HEK293 (cell line): ENCODE results near the gene CENPS.

ENCODE experiments used
- CTCF ChIA-PET: fragments of 350-600 bp; formaldehyde crosslinking; extraction: SDS; loops from one replicate; lab custom pipeline; 2021; ENCODE audit warnings: antibody characterized with exemption; lab: Yijun Ruan, JAX
- POLR2A ChIA-PET: fragments of 300-600 bp; formaldehyde crosslinking; extraction: SDS; loops from one replicate; lab custom pipeline; 2020; ENCODE audit warnings: antibody characterized with exemption, inconsistent platforms; lab: Yijun Ruan, JAX
- H3K27ac ChIP-seq: fragments of 200-500 bp; sonication (Bioruptor generic); 2 replicates; pipeline ENCODE4 v1.5.1; 2014; ENCODE audit warnings: low read depth, low read length, control low read depth, inconsistent platforms; ENCODE audit errors: extremely low read depth
- H3K36me3 ChIP-seq, 2 experiments: fragments of 200-500 bp in 1 of 2; sonication (Bioruptor generic) in 1 of 2; 1 replicate in 1 of 2; 2 replicates in 1 of 2; pipeline ENCODE4 v1.5.1; 2014 to 2017; ENCODE audit warnings: inconsistent platforms in 2 of 2, low read length in 2 of 2; ENCODE audit not compliant: control insufficient read depth in 2 of 2, insufficient read depth in 1 of 2
- H3K4me1 ChIP-seq: fragments of 200-500 bp; sonication (Bioruptor generic); 2 replicates; pipeline ENCODE4 v1.5.1; 2014; ENCODE audit warnings: mild to moderate bottlenecking, low read length, inconsistent platforms; ENCODE audit not compliant: control insufficient read depth, insufficient read depth
- H3K4me3 ChIP-seq: 2 replicates; pipeline ENCODE4 v1.5.1; 2011; ENCODE audit warnings: low read depth, mild to moderate bottlenecking, control low read depth, low read length, moderate library complexity
- H3K9me3 ChIP-seq: fragments of 200-500 bp; sonication (Bioruptor generic); 2 replicates; pipeline ENCODE4 v1.5.1; 2014; ENCODE audit warnings: low read depth, low read length, inconsistent platforms; ENCODE audit not compliant: control insufficient read depth, insufficient read depth
- EGR2 ChIP-seq: fragments of 450-650 bp; formaldehyde crosslinking; IDR thresholded peaks from 2 replicates; pipeline ENCODE4 v1.5.1; 2016; ENCODE audit warnings: low read depth, missing biosample characterization, missing genetic modification characterization
- GLIS2 ChIP-seq: fragments of 450-650 bp; formaldehyde crosslinking; IDR thresholded peaks from 2 replicates; pipeline ENCODE4 v1.5.1; 2016; ENCODE audit warnings: missing biosample characterization, missing genetic modification characterization
- SP7 ChIP-seq: fragments of 450-650 bp; formaldehyde crosslinking; IDR thresholded peaks from 2 replicates; pipeline ENCODE4 v1.5.1; 2016; ENCODE audit warnings: missing biosample characterization, missing genetic modification characterization
- YY2 ChIP-seq: fragments of 450-650 bp; formaldehyde crosslinking; IDR thresholded peaks from 2 replicates; pipeline ENCODE4 v1.5.1; 2016; ENCODE audit warnings: missing biosample characterization, missing genetic modification characterization
- ZBTB48 ChIP-seq: fragments of 450-650 bp; formaldehyde crosslinking; IDR thresholded peaks from 2 replicates; pipeline ENCODE4 v1.5.1; 2016; ENCODE audit warnings: missing biosample characterization, missing genetic modification characterization
- ZEB2 ChIP-seq: fragments of 450-650 bp; formaldehyde crosslinking; IDR thresholded peaks from 2 replicates; pipeline ENCODE4 v1.5.1; 2016; ENCODE audit warnings: missing biosample characterization, missing genetic modification characterization
- ZFP3 ChIP-seq: fragments of 450-650 bp; formaldehyde crosslinking; IDR thresholded peaks from 2 replicates; pipeline ENCODE4 v1.5.1; 2016; ENCODE audit warnings: low read depth, missing biosample characterization, missing genetic modification characterization
- ZFP37 ChIP-seq: fragments of 450-650 bp; formaldehyde crosslinking; IDR thresholded peaks from 2 replicates; pipeline ENCODE4 v1.5.1; 2016; ENCODE audit warnings: missing biosample characterization, missing genetic modification characterization
- ZNF155 ChIP-seq: fragments of 450-650 bp; formaldehyde crosslinking; IDR thresholded peaks from 2 replicates; pipeline ENCODE4 v1.5.1; 2016; ENCODE audit warnings: missing biosample characterization, missing genetic modification characterization
- ZNF19 ChIP-seq: fragments of 450-650 bp; formaldehyde crosslinking; IDR thresholded peaks from 2 replicates; pipeline ENCODE4; 2016; ENCODE audit warnings: missing biosample characterization, missing genetic modification characterization, low read depth
- ZNF211 ChIP-seq: fragments of 450-650 bp; formaldehyde crosslinking; IDR thresholded peaks from 2 replicates; pipeline ENCODE4 v1.5.1; 2016; ENCODE audit warnings: low read depth, missing biosample characterization, missing genetic modification characterization
- ZNF404 ChIP-seq: fragments of 450-650 bp; formaldehyde crosslinking; IDR thresholded peaks from 2 replicates; pipeline ENCODE4 v1.5.1; 2017; ENCODE audit warnings: missing biosample characterization, missing genetic modification characterization
- ZNF426 ChIP-seq: fragments of 450-650 bp; formaldehyde crosslinking; IDR thresholded peaks from 2 replicates; pipeline ENCODE4 v1.5.1; 2017; ENCODE audit warnings: missing biosample characterization, missing genetic modification characterization, mild to moderate bottlenecking, inconsistent platforms, moderate library complexity
- ZNF621 ChIP-seq: fragments of 450-650 bp; formaldehyde crosslinking; IDR thresholded peaks from 2 replicates; pipeline ENCODE4 v1.5.1; 2017; ENCODE audit warnings: missing biosample characterization, missing genetic modification characterization
- ZNF629 ChIP-seq: fragments of 450-650 bp; formaldehyde crosslinking; IDR thresholded peaks from 2 replicates; pipeline ENCODE4 v1.5.1; 2017; ENCODE audit warnings: missing biosample characterization, missing genetic modification characterization
- ZNF660 ChIP-seq: fragments of 450-650 bp; IDR thresholded peaks from 2 replicates; pipeline ENCODE4 v1.5.1; 2018; ENCODE audit warnings: missing biosample characterization, mild to moderate bottlenecking, missing genetic modification characterization
- TF ChIP-seq, protein P1 (sequence below): fragments of 450-650 bp; formaldehyde crosslinking; IDR thresholded peaks from 2 replicates; pipeline ENCODE4 v1.5.1; 2016; ENCODE audit warnings: missing biosample characterization, missing genetic modification characterization
- TF ChIP-seq, protein P2 (sequence below): fragments of 450-650 bp; formaldehyde crosslinking; IDR thresholded peaks from 2 replicates; pipeline ENCODE4 v1.5.1; 2016; ENCODE audit warnings: missing biosample characterization, missing genetic modification characterization
- TF ChIP-seq, protein P3 (sequence below): fragments of 450-650 bp; IDR thresholded peaks from 2 replicates; pipeline ENCODE4 v1.5.1; 2018; ENCODE audit warnings: missing biosample characterization, mild to moderate bottlenecking, missing genetic modification characterization

The CENPS gene

DNA sequence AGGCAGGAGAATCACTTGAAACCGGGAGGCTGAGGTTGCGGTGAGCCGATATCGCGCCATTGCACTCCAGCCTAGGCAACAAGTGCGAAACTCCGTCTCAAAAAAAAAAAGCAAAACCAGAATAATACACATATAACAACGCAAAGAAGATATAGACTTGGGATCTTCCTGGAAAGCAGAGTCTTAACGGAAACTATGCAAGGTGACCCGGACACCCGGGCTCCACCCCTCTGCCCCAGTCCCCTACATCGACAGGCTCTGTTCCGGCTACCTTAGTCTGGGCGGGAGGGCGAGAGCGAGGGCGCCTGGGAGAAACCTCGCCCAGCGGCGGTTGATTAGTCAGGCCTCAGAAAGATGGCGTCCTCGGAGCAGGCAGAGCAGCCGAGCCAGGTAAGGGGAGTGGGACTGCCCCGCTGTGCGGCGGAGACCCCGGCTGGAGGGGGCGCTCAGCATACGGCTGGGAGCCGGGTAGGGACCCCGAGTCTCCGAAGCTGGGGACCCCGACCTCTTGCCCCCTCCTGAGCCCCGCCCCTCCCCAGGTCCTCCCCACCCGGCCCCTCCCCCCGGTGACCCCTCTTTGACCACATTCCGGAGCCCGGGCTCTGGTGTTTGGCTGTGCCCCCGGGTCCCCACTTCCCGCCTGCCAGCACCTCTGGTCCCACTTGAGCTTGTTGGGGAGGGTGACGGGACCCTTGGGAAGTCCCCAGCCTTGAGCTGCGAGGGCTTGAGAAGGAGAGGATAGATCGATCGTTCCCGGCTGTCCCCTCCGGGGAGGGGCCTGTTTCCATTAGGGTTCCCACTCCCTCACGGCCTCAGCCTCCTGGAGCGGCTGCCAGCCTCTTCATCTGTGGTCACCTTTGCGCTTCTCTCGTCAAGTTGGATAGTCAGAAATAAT, 44.6 kb downstream of the CENPS start, which contains the start of gene PEX14 (continued):
- peak; percentile 60 for TF ChIP-seq ZNF629 (tag by site-specific recombination)
- TF ChIP-seq, protein P1, sequence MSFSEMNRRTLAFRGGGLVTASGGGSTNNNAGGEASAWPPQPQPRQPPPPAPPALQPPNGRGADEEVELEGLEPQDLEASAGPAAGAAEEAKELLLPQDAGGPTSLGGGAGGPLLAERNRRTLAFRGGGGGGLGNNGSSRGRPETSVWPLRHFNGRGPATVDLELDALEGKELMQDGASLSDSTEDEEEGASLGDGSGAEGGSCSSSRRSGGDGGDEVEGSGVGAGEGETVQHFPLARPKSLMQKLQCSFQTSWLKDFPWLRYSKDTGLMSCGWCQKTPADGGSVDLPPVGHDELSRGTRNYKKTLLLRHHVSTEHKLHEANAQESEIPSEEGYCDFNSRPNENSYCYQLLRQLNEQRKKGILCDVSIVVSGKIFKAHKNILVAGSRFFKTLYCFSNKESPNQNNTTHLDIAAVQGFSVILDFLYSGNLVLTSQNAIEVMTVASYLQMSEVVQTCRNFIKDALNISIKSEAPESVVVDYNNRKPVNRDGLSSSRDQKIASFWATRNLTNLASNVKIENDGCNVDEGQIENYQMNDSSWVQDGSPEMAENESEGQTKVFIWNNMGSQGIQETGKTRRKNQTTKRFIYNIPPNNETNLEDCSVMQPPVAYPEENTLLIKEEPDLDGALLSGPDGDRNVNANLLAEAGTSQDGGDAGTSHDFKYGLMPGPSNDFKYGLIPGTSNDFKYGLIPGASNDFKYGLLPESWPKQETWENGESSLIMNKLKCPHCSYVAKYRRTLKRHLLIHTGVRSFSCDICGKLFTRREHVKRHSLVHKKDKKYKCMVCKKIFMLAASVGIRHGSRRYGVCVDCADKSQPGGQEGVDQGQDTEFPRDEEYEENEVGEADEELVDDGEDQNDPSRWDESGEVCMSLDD (tag by site-specific recombination) = no peak
- TF ChIP-seq SP7 (tag by site-specific recombination) = peak; percentile 76
- TF ChIP-seq ZNF621 (tag by site-specific recombination) = no peak
- no peak for TF ChIP-seq ZNF155 (tag by site-specific recombination)
- TF ChIP-seq, protein P2, sequence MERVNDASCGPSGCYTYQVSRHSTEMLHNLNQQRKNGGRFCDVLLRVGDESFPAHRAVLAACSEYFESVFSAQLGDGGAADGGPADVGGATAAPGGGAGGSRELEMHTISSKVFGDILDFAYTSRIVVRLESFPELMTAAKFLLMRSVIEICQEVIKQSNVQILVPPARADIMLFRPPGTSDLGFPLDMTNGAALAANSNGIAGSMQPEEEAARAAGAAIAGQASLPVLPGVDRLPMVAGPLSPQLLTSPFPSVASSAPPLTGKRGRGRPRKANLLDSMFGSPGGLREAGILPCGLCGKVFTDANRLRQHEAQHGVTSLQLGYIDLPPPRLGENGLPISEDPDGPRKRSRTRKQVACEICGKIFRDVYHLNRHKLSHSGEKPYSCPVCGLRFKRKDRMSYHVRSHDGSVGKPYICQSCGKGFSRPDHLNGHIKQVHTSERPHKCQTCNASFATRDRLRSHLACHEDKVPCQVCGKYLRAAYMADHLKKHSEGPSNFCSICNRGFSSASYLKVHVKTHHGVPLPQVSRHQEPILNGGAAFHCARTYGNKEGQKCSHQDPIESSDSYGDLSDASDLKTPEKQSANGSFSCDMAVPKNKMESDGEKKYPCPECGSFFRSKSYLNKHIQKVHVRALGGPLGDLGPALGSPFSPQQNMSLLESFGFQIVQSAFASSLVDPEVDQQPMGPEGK (tag by site-specific recombination) = 0 out of 2 replicates have a peak, but pooled peaks have one; percentile 66
- peak; percentile 93 for TF ChIP-seq YY2 (tag by site-specific recombination)
- TF ChIP-seq ZNF19 (tag by site-specific recombination) = no peak
- no peak for TF ChIP-seq ZNF211 (tag by site-specific recombination)
- no peak for TF ChIP-seq ZFP3 (tag by site-specific recombination)
- TF ChIP-seq ZEB2 (tag by site-specific recombination) = peak; percentile 40; the same call in 1 of the 2 replicates
- TF ChIP-seq, protein P3, sequence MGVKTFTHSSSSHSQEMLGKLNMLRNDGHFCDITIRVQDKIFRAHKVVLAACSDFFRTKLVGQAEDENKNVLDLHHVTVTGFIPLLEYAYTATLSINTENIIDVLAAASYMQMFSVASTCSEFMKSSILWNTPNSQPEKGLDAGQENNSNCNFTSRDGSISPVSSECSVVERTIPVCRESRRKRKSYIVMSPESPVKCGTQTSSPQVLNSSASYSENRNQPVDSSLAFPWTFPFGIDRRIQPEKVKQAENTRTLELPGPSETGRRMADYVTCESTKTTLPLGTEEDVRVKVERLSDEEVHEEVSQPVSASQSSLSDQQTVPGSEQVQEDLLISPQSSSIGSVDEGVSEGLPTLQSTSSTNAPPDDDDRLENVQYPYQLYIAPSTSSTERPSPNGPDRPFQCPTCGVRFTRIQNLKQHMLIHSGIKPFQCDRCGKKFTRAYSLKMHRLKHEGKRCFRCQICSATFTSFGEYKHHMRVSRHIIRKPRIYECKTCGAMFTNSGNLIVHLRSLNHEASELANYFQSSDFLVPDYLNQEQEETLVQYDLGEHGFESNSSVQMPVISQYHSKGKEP = 0 out of 2 replicates have a peak, but pooled peaks have one; percentile 11
- TF ChIP-seq ZFP37 (tag by site-specific recombination) = no peak
- TF ChIP-seq EGR2 = no peak
- peak; percentile 52; the same call in 1 of the 2 replicates for TF ChIP-seq ZNF660 (tag by site-specific recombination)
- TF ChIP-seq ZNF404 = no peak

DNA sequence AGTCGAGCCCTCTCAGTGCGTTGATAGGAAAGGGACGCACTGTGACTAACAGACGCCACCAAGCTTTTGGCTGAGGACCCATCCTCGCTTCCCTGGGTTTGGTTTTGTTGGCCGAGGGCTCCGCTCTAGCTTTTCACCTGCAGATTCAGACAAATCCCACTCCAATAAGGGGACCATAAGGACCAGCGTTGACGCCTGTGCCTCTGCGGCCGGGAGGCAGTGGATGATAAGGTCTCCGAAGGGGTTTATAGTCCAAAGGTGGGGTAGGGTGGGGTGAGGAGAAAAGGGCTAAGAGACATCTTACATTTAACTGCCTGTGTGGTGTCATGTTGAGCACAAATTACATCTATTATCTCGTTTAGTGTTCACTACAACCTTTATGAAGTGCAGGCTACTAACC, 45.3 kb downstream of the CENPS start:
- no peaks in the 10 kb centered on the region for H3K9me3 ChIP-seq
- H3K27ac ChIP-seq = peak overlapping the region; percentile 68
- H3K36me3 ChIP-seq = peaks cover 0 to 8% of the 10 kb centered on the region in 2 experiments; a peak in 1 of 3 replicates
- ChIA-PET POLR2A (interaction anchor here (0.5 to 0.6 kb wide), 2 partner anchors 11 to 77 kb away, joined by 3 read pairs; partner anchors contain the start of gene PGD), CTCF (interaction anchor here (0.6 kb wide), 1 partner anchor 1168 kb away, joined by 3 read pairs; no protein-coding TSS in a partner anchor)
- TF ChIP-seq GLIS2 (tag by site-specific recombination) (0 out of 2 replicates have a peak, but pooled peaks have one; percentile 3), ZBTB48 (tag by site-specific recombination) (0 out of 2 replicates have a peak, but pooled peaks have one; percentile 3), ZNF426 (tag by site-specific recombination) (no peak)
- no peaks in the 10 kb centered on the region for H3K4me1 ChIP-seq
- peak overlapping the region; percentile 92 for H3K4me3 ChIP-seq
